IMR-90 (cell line): Measurements from ENCODE around the gene STX18. TPM values are rescaled to one million over a fixed set of nuclear protein-coding genes. Genes with fewer than 3 reads are reported as not detected.

Experiments used
- ATAC-seq: fragments of 200-7000 bp; cut with Tn5 transposase; 2 replicates; pipeline ENCODE4 v1.9.1; 2020; ENCODE audit warnings: low read depth, mild to moderate bottlenecking, moderate library complexity
- BruUV-seq: library from RNA; stranded (reverse); fragments of 400-500 nt; replicated peaks from 2 replicates; lab custom pipeline; 2021; lab: Mats Ljungman, UMichigan
- CTCF ChIA-PET: fragments of 300-600 bp; formaldehyde crosslinking; extraction: SDS; loops from one replicate; lab custom pipeline; 2021; ENCODE audit warnings: antibody characterized with exemption; lab: Yijun Ruan, JAX
- POLR2A ChIA-PET: fragments of 300-600 bp; sonication (Branson Sonifier 250); formaldehyde crosslinking; loops from one replicate; lab custom pipeline; 2022; ENCODE audit warnings: antibody characterized with exemption; ENCODE audit not compliant: unreplicated experiment; lab: Charles Lee
- DNase-seq: peaks from one replicate; pipeline ENCODE4 v3.0.0; 2013
- H2AFZ ChIP-seq: replicated peaks from 2 replicates; pipeline ENCODE3; 2013; ENCODE audit warnings: low read length, mild to moderate bottlenecking; ENCODE audit not compliant: poor library complexity
- H2AK5ac ChIP-seq: 2 replicates; pipeline ENCODE4 v1.6.1; 2013; ENCODE audit warnings: low read depth, low read length, inconsistent platforms
- H2AK9ac ChIP-seq: replicated peaks from 2 replicates; pipeline ENCODE3; 2013; ENCODE audit warnings: mild to moderate bottlenecking, low read depth, low read length, moderate library complexity; ENCODE audit not compliant: poor library complexity
- H2BK120ac ChIP-seq: 2 replicates; pipeline ENCODE4 v1.6.1; 2013; ENCODE audit warnings: low read depth, low read length, inconsistent platforms
- H2BK15ac ChIP-seq: 3 replicates; pipeline ENCODE4 v1.6.1; 2013; ENCODE audit warnings: low read depth, low read length, inconsistent platforms
- H2BK20ac ChIP-seq: 2 replicates; pipeline ENCODE4 v1.6.1; 2013; ENCODE audit warnings: low read depth, mild to moderate bottlenecking, inconsistent platforms, low read length, moderate library complexity
- H2BK5ac ChIP-seq: 2 replicates; pipeline ENCODE4 v1.6.1; 2013; ENCODE audit warnings: mild to moderate bottlenecking, low read depth, low read length, inconsistent platforms; ENCODE audit not compliant: poor library complexity, severe bottlenecking
- H3K14ac ChIP-seq: replicated peaks from 2 replicates; pipeline ENCODE4 v1.6.1; 2013; ENCODE audit warnings: low read depth, low read length, inconsistent platforms
- H3K18ac ChIP-seq: 2 replicates; pipeline ENCODE4 v1.6.1; 2013; ENCODE audit warnings: low read depth, low read length, control low read depth
- H3K23ac ChIP-seq: 2 replicates; pipeline ENCODE4 v1.6.1; 2013; ENCODE audit warnings: low read depth, low read length, inconsistent platforms
- H3K27ac ChIP-seq: 2 replicates; pipeline ENCODE4 v1.5.1; 2013; ENCODE audit warnings: mild to moderate bottlenecking, control low read depth, low read length; ENCODE audit not compliant: insufficient read depth
- H3K27me3 ChIP-seq: 2 replicates; pipeline ENCODE4 v1.6.1; 2013; ENCODE audit warnings: low read length; ENCODE audit not compliant: control insufficient read depth, insufficient read depth
- H3K36me3 ChIP-seq: 2 replicates; pipeline ENCODE4 v1.6.1; 2013; ENCODE audit warnings: low read length, mixed read lengths; ENCODE audit not compliant: control insufficient read depth, insufficient read depth
- H3K4ac ChIP-seq: 2 replicates; pipeline ENCODE4 v1.6.1; 2013; ENCODE audit warnings: low read depth, low read length, inconsistent platforms
- H3K4me1 ChIP-seq: 2 replicates; pipeline ENCODE4 v1.6.1; 2013; ENCODE audit warnings: low read length, mixed read lengths; ENCODE audit not compliant: control insufficient read depth, insufficient read depth
- H3K4me2 ChIP-seq: 2 replicates; pipeline ENCODE4 v1.6.1; 2013; ENCODE audit warnings: low read depth, mild to moderate bottlenecking, control low read depth, low read length, moderate library complexity
- H3K4me3 ChIP-seq: 2 replicates; pipeline ENCODE4 v1.5.1; 2013; ENCODE audit warnings: low read depth, mild to moderate bottlenecking, control low read depth, low read length, moderate library complexity; ENCODE audit not compliant: insufficient read depth
- H3K56ac ChIP-seq: 2 replicates; pipeline ENCODE4 v1.6.1; 2013; ENCODE audit warnings: low read length, inconsistent platforms; ENCODE audit not compliant: insufficient read depth; ENCODE audit errors: extremely low read depth
- H3K79me1 ChIP-seq, 2 experiments: 2 replicates each; pipeline ENCODE4 v1.6.1; 2013; ENCODE audit warnings: low read length in 2 of 2, inconsistent platforms in 1 of 2, low read depth in 1 of 2
- H3K9ac ChIP-seq: 2 replicates; pipeline ENCODE4 v1.6.1; 2013; ENCODE audit warnings: low read depth, low read length, control low read depth
- H3K9me1 ChIP-seq: 2 replicates; pipeline ENCODE4 v1.6.1; 2013; ENCODE audit warnings: low read length, inconsistent platforms; ENCODE audit not compliant: insufficient read depth
- H3K9me3 ChIP-seq: 2 replicates; pipeline ENCODE4 v1.6.1; 2013; ENCODE audit warnings: low read length; ENCODE audit not compliant: control insufficient read depth, insufficient read depth
- H4K20me1 ChIP-seq: 2 replicates; pipeline ENCODE4 v1.6.1; 2013; ENCODE audit warnings: low read length, inconsistent platforms; ENCODE audit not compliant: insufficient read depth
- H4K5ac ChIP-seq: 2 replicates; pipeline ENCODE4 v1.6.1; 2013; ENCODE audit warnings: mild to moderate bottlenecking, low read depth, low read length, control low read depth
- H4K8ac ChIP-seq, 2 experiments: 2 replicates each; pipeline ENCODE4 v1.6.1; 2013; ENCODE audit warnings: low read depth in 2 of 2, low read length in 2 of 2, control low read depth in 1 of 2, inconsistent platforms in 1 of 2
- H4K91ac ChIP-seq: 2 replicates; pipeline ENCODE4 v1.6.1; 2013; ENCODE audit warnings: low read depth, low read length, inconsistent platforms; ENCODE audit not compliant: insufficient read depth
- NFE2L2 ChIP-seq: fragments of 150-350 bp; IDR thresholded peaks from 2 replicates; pipeline ENCODE4 v1.6.1; 2016; ENCODE audit warnings: low read depth, mild to moderate bottlenecking, low read length
- POLR2A ChIP-seq: IDR thresholded peaks from 2 replicates; pipeline ENCODE4 v1.6.1; 2012; ENCODE audit warnings: mild to moderate bottlenecking, low read depth, low read length
- RAD21 ChIP-seq: IDR thresholded peaks from 2 replicates; pipeline ENCODE4 v1.6.1; 2012; ENCODE audit warnings: low read length, improper control_type of control experiment
- RCOR1 ChIP-seq: IDR thresholded peaks from 2 replicates; pipeline ENCODE4 v1.6.1; 2012; ENCODE audit warnings: mild to moderate bottlenecking, low read length, improper control_type of control experiment; ENCODE audit not compliant: insufficient replicate concordance
- SMC3 ChIP-seq: fragments of 150-350 bp; IDR thresholded peaks from 2 replicates; pipeline ENCODE4 v1.6.1; 2016; ENCODE audit warnings: low read depth, mild to moderate bottlenecking, antibody characterized with exemption, low read length, moderate library complexity
- USF2 ChIP-seq: fragments of 150-350 bp; IDR thresholded peaks from 2 replicates; pipeline ENCODE4 v1.6.1; 2017; ENCODE audit warnings: mild to moderate bottlenecking, antibody characterized with exemption, low read length, low read depth
- WGBS, 2 experiments: methylation state at CpG; one replicate each; pipeline versions ENCODE4 v1.1.5 to v1.1.7; 2013; ENCODE audit warnings: missing lambda C conversion rate in 2 of 2; ENCODE audit not compliant: insufficient read length in 1 of 2; ENCODE audit errors: extremely low coverage in 2 of 2; 5-methylcytosine and 5-hydroxymethylcytosine counted together
- dilution Hi-C: fragments of 300-500 bp; cut with HindIII; formaldehyde crosslinking; loops from one replicate; pipeline ENCODE4 v1.14.3; 2018; ENCODE audit warnings: low sequenced_read_pairs; ENCODE audit not compliant: unreplicated experiment
- in situ Hi-C: fragments of 300-500 bp; cut with MboI; formaldehyde crosslinking; loops from 3 replicates; pipeline ENCODE4 v1.14.3; 2019; ENCODE audit warnings: low sequenced_read_pairs, inconsistent platforms, mixed read lengths
- intact Hi-C: fragments of 100-400 bp; cut with micrococcal nuclease; formaldehyde crosslinking; loops from 2 replicates; pipeline ENCODE4 v1.10.0; 2022
- polyA plus RNA-seq, 3 experiments: library from polyadenylated mRNA; depleted of rRNA; stranded (reverse); fragments of >200 nt; gene quantifications; 2 replicates each; pipeline ENCODE4 v1.2.3, GENCODE V29; 2012; ENCODE audit warnings: low replicate concordance in 1 of 3
- total RNA-seq: library from RNA; depleted of rRNA; stranded (reverse); fragments of >200 nt; gene quantifications from 2 replicates; pipeline ENCODE4 v1.2.3, GENCODE V29; 2012

The STX18 gene
- total and polyA plus RNA-seq, 2 of the 4 experiments (the other 2 are of a cell fraction) = 20.1 to 23.4 TPM

- WGBS, 2 experiments = 97% methylated on average over 4 of the region's 11 CpGs; no CpG with 5 or more reads in 1 of the 2 experiments
- Histone ChIP-seq H3K4me1 (peaks cover 2% of the 10 kb centered on the region; the same call in 1 of the 2 replicates), H3K23ac (no peak overlapping the region), H3K4me3 (no peak overlapping the region), H2BK15ac (no peak overlapping the region), H3K27me3 (no peaks in the 10 kb centered on the region), H4K5ac (no peak overlapping the region), H3K9me1 (peaks cover 16% of the 10 kb centered on the region), H3K14ac (no peak overlapping the region), H2AK9ac (no peak overlapping the region), H4K20me1 (peaks cover 7% of the 10 kb centered on the region), H2BK120ac (no peak overlapping the region), H3K36me3 (peaks cover 17% of the 10 kb centered on the region), H3K18ac (no peak overlapping the region), H4K91ac (no peak overlapping the region), H3K56ac (no peak overlapping the region), H2BK5ac (no peak overlapping the region), H3K79me1 (peaks cover 4% of the 10 kb centered on the region in 2 experiments; a peak in 1 of 4 replicates), H4K8ac (no peak overlapping the region), H3K4ac (no peak overlapping the region), H3K27ac (no peak overlapping the region), H3K4me2 (no peak overlapping the region), H2BK20ac (no peak overlapping the region), H3K9me3 (no peaks in the 10 kb centered on the region), H2AFZ (no peak overlapping the region), H3K9ac (no peak overlapping the region), H2AK5ac (no peak overlapping the region)
- TF ChIP-seq SMC3 = no peak
- no peak for TF ChIP-seq NFE2L2
- TF ChIP-seq USF2 = no peak
- TF ChIP-seq RCOR1 = no peak
- no peak for TF ChIP-seq RAD21
- no peak for TF ChIP-seq POLR2A
- ATAC-seq (no peak), DNase-seq (no peak)
- ChIA-PET CTCF (interaction anchor here (0.5 to 0.8 kb wide), 2 partner anchors 22 to 172 kb away, joined by 3 to 4 read pairs; no protein-coding TSS in a partner anchor), POLR2A (no interaction called here)
- intact Hi-C loops (no loop called here), in situ Hi-C loops (no loop called here), dilution Hi-C loops (no loop called here)
- BruUV-seq = no TSS peak
Observed at GRCh38 chr4:4432341-4433125, 109.3 kb downstream of the STX18 start.
